ENCODE results near the gene PPP3CA. TPM values are rescaled to one million over a fixed set of nuclear protein-coding genes. Genes with fewer than 3 reads are reported as not detected.

PPP3CA gene
- total and polyA plus RNA-seq, 2 of the 8 experiments (the other 6 are each of a cell fraction or from before 2014, with no cell fraction given) = 7.9 to 35.0 TPM

DNA sequence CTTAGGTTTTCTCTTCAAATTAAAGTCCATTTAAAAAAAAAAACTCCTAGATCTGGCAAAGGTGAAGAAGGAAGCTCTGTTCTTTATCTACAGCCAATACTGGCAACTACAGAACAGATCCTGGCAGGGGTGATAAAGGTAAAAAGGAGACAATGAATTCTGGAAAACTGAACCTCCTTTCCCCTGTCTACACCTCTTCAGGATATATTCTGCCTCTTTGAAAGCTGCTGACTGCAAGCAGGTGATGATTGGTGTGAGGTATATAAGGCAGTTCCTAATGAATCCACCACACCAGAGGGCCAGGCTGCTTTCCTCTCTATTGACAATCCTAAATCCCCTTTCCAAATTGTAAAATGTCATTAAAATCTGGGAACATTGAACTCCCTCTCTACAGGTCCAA is 370.1 kb downstream of the PPP3CA start:
- H3K4ac ChIP-seq (replicated peaks; ENCODE audit: insufficient read length, low read depth, low read length) = no peak overlapping the region
- no peak overlapping the region for H3K14ac ChIP-seq (ENCODE audit: insufficient read length)
- no peak overlapping the region for H2BK120ac ChIP-seq (replicated peaks; ENCODE audit: low read depth, low read length)
- DNase-seq (ENCODE audit: low read depth in 1 of 2, low spot score in 2 of 2) (no peak), FAIRE-seq (no peak)
- POLR2A ChIA-PET (ENCODE audit: partially characterized antibody) = interaction anchor here (0.7 kb wide), 1 partner anchor 20 kb away, joined by 4 read pairs; no protein-coding TSS in a partner anchor
- H3K79me1 ChIP-seq (ENCODE audit: low read depth, low read length) = no peaks in the 10 kb centered on the region
- no peaks in the 10 kb centered on the region for H3K79me2 ChIP-seq (ENCODE audit: control insufficient read depth in 1 of 2, insufficient read depth in 2 of 2, low read length in 2 of 2)
- H3K9ac ChIP-seq (replicated peaks in 1 of 4; ENCODE audit: extremely low read depth in 1 of 4, low read depth in 3 of 4, low read length in 3 of 4) = no peak overlapping the region
- H3K27ac ChIP-seq (ENCODE audit: low read depth, low read length) = no peak overlapping the region
- no peak overlapping the region for H2BK20ac ChIP-seq (ENCODE audit: low read length)
- peaks cover 0 to 7% (median 3%) of the 10 kb centered on the region in 4 experiments; a peak in 4 of 7 replicates for H3K4me1 ChIP-seq (replicated peaks in 1 of 4; ENCODE audit: control insufficient read depth in 3 of 4, insufficient read depth in 4 of 4, low read length in 3 of 4)
- H3K23ac ChIP-seq (ENCODE audit: insufficient read length) = no peak overlapping the region
- H3K9me3 ChIP-seq (ENCODE audit: insufficient read depth in 2 of 2, low read depth in 1 of 2, low read length in 1 of 2) = no peaks in the 10 kb centered on the region
- no peak overlapping the region for H4K5ac ChIP-seq (ENCODE audit: insufficient read length, low read depth, low read length)
- CTCF ChIA-PET (ENCODE audit: partially characterized antibody) = interaction anchor here (0.8 kb wide), 1 partner anchor 54 kb away, joined by 3 read pairs; no protein-coding TSS in a partner anchor
- H3K36me3 ChIP-seq (ENCODE audit: control insufficient read depth in 2 of 4, insufficient read depth in 4 of 4, low read length in 3 of 4) = no peaks in the 10 kb centered on the region
- H2AK5ac ChIP-seq (ENCODE audit: low read depth, low read length) = no peak overlapping the region
- no peak overlapping the region for H2BK12ac ChIP-seq (ENCODE audit: low read depth, low read length)
- no peak overlapping the region for H3K56ac ChIP-seq (replicated peaks; ENCODE audit: insufficient read length, low read depth, low read length)
- no peak overlapping the region for H3K18ac ChIP-seq (ENCODE audit: extremely low read depth, low read length)
- H3K4me3 ChIP-seq (ENCODE audit: extremely low read depth in 1 of 4, insufficient read depth in 2 of 4, low read depth in 3 of 4, low read length in 4 of 4) = no peak overlapping the region
- no peaks in the 10 kb centered on the region for H3K23me2 ChIP-seq (ENCODE audit: low read depth, low read length)
- H4K91ac ChIP-seq (replicated peaks; ENCODE audit: insufficient read length, low read length) = no peak overlapping the region
- H3K27me3 ChIP-seq (replicated peaks in 1 of 4; ENCODE audit: control insufficient read depth in 3 of 4, extremely low read depth in 1 of 4, insufficient read depth in 3 of 4, low read length in 3 of 4) = no peaks in the 10 kb centered on the region
- no peak overlapping the region for H2BK5ac ChIP-seq (ENCODE audit: low read depth, low read length)
- no peak overlapping the region for H2AFZ ChIP-seq (ENCODE audit: low read length)
- no peaks in the 10 kb centered on the region for H4K20me1 ChIP-seq (replicated peaks in 1 of 2; ENCODE audit: control insufficient read depth in 1 of 2, insufficient read depth in 2 of 2, low read length in 2 of 2)
- no peak overlapping the region for H4K8ac ChIP-seq (ENCODE audit: extremely low read depth, insufficient read depth, low read length)
- H3K4me2 ChIP-seq (ENCODE audit: insufficient read depth in 1 of 2, low read depth in 2 of 2, low read length in 2 of 2) = no peak overlapping the region
- no peak overlapping the region for H2BK15ac ChIP-seq (ENCODE audit: low read length)
- no peak for TF ChIP-seq RFX5 (IDR thresholded peaks at IDR 0.05; ENCODE audit: borderline replicate concordance, low read depth, low read length)
- no peak for TF ChIP-seq POLR2A (IDR thresholded peaks at IDR 0.05; ENCODE audit: control extremely low read depth in 1 of 2, low read depth in 2 of 2, low read length in 2 of 2)
- no peak for TF ChIP-seq RAD21 (IDR thresholded peaks at IDR 0.05 in 1 of 2, conservative IDR thresholded peaks at IDR 0.05 in 1 of 2; ENCODE audit: low read depth in 2 of 2, low read length in 2 of 2)
- TF ChIP-seq, protein P1, sequence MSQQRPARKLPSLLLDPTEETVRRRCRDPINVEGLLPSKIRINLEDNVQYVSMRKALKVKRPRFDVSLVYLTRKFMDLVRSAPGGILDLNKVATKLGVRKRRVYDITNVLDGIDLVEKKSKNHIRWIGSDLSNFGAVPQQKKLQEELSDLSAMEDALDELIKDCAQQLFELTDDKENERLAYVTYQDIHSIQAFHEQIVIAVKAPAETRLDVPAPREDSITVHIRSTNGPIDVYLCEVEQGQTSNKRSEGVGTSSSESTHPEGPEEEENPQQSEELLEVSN (IDR thresholded peaks at IDR 0.05) = no peak

Data from H1 (cell line).